GM21717 (cell line): ENCODE data around the gene MRTFA.

Experiments used
- ATAC-seq: cut with Tn5 transposase; IDR thresholded peaks from one replicate; pipeline ENCODE4 v1.9.1; 2021; ENCODE audit warnings: mild to moderate bottlenecking, moderate library complexity; ENCODE audit not compliant: unreplicated experiment

MRTFA gene

DNA sequence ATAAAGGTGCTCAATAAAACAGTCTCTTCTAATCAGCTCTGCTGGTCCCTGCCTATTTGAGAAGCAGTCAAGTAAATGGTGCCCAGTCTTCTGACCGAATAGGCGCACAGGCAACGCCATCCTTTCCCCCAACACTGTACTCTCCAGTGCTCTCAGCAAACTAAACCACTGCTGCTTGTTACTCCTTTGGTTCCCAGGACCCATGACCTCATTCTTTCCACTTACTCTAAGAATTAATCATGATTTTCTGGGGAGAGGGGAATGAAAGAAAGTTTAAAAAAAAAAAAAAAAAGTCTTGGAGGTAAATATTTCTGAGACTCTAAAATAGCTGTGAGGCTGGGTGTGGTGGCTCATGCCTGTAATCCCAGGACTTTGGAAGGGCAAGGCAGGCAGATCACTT lies 202.4 kb downstream of the MRTFA start:
- no peak for ATAC-seq

- ATAC-seq = no peak
Measured at GRCh38 chr22:40433416-40434090, 203.0 kb downstream of the MRTFA start.

- no peak for ATAC-seq
Measured at GRCh38 chr22:40432625-40433024, 203.9 kb downstream of the MRTFA start.

DNA sequence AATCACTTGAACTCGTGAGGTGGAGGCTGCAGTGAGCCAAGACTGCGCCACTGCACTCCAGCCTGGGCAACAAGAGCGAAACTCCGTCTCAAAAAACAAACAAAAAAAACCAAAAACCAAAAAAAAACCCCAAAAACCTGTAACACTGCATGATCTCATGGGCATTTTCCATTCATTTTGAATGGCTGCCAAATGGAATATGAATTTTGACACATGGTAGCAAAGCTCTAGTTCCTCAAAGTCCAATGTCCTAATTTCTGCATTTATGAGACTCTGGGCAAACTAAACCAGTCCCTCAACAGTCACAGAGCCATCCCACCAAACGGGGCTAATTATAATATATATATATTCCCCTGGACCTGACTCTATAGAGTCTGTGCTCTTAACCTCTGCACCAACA lies 204.4 kb downstream of the MRTFA start:
- ATAC-seq = no peak

GRCh38 chr22:40430991-40431390 lies 205.5 kb downstream of the MRTFA start:
- ATAC-seq = no peak

DNA sequence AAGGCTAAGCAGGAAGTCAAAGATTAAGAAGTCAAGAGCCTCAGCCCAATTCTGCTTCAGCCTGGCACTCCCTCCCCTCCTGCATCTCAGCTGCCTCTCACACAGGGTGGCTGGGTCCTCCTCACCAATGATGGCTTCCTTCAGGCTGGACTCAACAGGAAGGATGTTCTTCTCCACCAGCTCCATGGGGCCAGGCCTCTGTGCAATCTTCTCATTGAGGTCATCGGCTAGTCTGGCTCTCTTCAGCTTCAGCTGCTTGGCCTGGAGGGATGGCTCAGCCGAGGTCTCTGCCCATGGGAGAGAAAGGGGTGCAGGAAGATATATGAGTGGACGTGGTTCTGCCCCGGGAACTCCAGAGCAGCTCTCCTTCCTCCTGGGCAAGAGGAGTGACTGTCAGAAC lies 207.0 kb downstream of the MRTFA start:
- ATAC-seq = no peak

DNA sequence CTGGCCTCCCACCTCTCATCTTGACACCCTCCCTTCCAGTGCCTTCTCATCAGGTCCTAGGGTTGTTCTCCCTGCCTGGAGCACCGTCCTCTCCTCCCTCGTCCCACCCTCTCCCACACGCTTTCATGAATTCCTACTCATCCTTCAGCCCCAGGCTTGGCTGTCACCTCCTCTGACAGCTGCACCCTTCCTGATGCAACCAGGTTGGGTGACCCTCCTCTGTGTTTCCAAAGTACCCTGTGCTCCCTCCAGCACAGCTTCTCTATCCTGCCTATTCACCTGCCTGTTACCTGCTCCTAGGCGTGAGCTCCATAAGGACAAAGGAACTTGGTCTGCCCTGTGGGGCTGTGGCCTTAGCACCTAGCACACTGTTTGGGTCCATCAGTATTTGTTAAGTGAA lies 207.7 kb downstream of the MRTFA start:
- no peak for ATAC-seq

GRCh38 chr22:40426594-40427333 lies 209.8 kb downstream of the MRTFA start:
- no peak for ATAC-seq

- no peak for ATAC-seq
Measured at GRCh38 chr22:40425082-40425481, 211.4 kb downstream of the MRTFA start.

DNA sequence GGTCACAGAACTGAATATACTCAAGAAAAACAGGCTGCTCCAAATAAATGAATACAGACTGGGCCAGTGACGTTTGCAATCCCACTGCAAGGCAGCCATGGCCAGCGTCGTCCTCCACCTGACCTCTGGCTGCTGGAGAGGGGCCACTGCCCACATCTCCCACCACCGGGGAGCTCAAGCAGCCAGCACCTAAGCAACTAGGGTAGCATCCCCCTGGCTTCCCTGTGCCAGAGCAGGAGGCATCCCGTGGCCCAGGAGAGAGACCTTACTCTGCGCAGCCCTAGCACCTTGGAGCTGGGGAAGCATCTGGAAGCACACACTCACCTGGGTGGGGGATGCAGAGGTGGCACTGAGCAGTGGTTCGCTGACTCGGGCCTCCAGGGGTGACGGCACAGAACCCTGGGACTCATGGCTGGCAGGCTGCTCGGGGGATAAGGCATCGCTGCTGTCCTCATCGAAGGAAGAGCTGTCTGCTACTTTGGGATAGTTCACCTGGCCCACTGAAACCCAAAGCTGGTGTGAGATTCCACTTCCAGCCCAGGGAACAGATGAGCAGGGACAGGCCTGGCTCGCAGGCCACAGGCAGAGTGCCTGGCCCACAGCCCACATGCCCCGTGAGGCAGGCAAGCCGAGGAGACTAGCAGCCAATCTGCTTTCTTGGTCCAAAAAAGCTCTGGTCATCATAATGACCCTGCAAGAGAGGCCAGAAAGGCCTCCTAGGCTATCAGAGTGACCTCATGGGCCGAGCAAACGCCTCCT lies 212.5 kb downstream of the MRTFA start:
- no peak for ATAC-seq

DNA sequence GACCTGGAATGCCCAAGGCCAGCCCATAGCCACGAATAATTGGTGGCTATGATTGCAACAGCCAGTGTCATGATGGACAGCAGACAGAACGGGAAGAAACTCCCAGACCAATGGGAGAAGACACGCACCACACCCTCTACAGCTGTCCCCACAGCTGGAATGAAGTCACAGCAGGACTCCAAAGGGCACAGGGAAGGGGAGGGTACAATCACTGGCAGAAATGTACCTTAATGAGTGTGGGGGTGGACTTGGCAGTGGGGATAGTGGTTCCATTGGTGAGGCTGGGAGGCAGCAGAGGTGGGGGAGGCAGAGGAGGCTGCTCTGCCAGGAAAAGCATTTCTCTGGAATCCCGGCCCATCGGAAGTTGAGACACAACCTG lies 213.2 kb downstream of the MRTFA start:
- no peak for ATAC-seq

GRCh38 chr22:40422558-40423309 lies 213.8 kb downstream of the MRTFA start:
- ATAC-seq = no peak

- no peak for ATAC-seq
Measured at GRCh38 chr22:40421941-40422340, 214.6 kb downstream of the MRTFA start.

GRCh38 chr22:40421082-40421350 lies 215.5 kb downstream of the MRTFA start:
- ATAC-seq = no peak

DNA sequence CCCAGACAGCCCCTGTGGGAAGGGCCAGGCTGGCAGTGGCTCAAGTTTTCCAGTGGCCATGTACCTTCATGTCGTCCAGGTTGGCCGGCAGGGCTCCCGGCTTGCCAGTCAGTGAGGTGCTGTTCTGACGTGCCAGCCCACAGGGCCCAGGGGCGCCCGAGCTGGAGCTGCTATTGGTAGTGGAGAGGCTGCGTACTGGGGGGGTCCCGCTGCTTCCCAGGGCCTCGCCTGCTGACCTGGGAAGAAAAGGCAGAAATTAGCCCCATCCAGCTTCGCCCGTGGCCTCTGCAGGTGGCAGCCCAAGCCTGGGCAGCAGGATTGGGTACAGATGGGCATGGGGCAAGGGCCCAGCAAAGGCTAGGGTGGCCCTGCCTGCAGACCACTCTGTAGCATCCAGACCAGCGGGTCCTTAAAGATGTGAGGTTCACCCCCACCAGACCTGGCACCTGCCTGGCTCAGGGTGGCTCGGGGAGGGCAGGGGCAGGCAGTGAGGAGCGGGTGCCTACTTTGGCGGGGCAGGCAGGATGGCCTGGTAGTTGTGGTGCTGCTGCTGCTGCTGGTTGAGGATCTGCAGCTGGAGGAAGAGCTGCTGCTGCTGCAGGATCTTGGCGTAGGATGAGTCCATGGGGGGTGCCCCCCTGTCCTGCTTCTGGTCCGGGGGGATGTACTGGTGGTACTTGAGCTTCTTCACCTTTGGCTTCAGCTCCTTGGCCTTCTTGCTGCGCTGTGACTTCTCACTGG lies 216.0 kb downstream of the MRTFA start:
- no peak for ATAC-seq

DNA sequence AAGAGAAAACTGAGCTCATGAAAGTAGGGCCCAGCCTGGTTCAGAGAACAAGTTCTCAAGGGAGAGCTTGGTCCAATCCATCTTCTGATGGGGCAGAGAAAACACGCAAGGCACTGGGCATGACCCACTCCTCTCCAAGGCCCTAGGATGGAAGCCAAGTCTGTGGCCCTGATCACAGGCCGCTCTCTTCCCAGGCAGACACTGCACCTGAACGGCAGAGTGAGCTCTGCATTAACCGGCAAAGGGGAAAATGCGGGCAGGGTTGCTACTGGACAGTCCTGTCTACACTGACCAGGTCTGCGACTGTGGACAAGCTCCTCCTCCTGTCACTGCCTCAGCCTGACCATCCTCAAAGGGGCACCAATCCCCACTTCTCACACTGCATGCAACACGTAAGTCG lies 216.8 kb downstream of the MRTFA start:
- ATAC-seq = no peak

DNA sequence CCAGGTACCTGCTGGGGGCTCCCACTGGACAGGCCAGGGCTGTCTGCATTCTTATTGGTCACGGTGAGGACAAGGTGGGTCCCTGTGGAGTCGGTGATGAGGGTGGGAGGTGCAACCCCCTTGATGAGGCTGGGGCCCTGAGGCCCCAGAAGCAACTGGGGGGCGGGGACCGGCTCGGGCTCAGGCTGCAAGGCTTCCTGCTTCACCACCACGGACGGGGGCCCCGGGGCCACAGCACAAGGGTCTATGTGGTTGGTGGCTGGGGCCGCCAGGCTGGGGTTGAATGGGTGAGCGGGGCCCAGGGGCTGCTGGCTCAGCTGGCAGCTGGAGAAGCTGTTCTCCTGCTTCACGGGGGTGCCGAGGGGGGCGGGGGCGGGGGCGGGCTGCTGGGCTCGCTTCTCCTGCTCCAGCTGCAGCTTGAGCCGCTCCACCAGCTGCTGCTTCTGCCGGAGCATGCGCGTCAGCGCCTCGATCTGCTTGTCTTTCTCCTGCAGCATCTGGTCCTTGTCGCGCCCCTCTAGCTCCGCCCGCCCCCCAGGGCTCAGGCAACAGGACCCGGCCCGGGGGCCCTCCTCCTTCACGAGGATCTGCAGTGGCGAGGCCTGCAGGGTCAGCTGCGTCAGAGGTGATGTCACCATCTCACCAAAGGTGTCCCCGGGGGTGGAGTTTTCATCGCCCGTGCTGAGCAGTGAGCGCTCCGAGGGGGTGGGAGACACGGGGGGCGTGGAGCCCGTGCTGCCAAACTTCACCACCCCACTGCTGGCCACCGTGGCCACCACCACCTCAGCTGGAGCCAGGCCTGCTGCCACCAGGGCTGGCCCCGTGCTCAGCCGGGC lies 217.9 kb downstream of the MRTFA start:
- no peak for ATAC-seq

DNA sequence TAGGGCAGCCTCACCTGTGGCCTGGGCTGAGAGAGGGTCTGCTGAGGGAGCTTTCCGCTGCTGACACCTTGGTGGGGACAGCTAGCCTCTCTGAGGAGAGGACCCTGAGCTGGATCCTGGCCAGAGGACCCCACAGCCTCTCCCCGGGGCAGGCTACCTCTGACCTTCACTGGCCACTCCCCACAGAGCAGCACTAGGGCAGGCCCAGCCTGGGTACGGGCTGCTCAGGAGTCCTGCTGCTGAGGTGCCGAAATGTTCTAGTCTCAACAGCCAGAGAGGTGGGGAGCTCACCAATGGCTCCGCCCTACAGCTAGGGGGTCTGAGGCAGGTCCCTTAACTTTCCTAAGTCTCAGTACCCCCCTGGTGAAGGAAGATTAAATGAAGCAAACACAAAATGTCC lies 218.6 kb downstream of the MRTFA start:
- ATAC-seq = no peak

DNA sequence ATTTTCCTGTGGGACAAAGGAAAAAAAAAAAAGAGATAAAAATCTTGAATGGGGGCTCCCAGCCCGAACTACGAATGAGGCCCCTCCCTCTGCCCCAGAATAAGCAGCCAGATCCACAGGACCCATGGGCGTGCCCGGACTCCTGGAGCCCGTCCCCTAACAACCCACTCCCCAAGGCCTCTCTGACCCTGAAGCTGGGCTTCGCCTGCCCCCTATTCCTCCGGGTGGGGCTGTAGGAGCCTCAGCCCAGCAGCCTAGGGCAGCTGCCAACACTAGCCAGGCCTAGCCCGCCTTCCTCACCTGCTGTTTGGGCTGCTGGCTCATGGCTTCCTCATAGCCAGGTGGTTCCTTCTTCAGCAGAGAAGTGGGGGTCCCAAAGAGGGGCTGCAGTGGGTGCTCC lies 219.5 kb downstream of the MRTFA start:
- ATAC-seq = no peak

- no peak for ATAC-seq
Measured at GRCh38 chr22:40416636-40417035, 219.9 kb downstream of the MRTFA start.
